GM18868 (cell line): Measurements from ENCODE around the gene RNF144B.
"Not testable (repeated sequence)": the region's sequence is repeated elsewhere in the genome, so short reads cannot be mapped to it uniquely, and the experiment has no call there.

Experiments
- ATAC-seq: cut with Tn5 transposase; IDR thresholded peaks from one replicate; pipeline ENCODE4 v1.9.1; 2021; ENCODE audit warnings: mild to moderate bottlenecking, moderate library complexity; ENCODE audit not compliant: unreplicated experiment

The RNF144B gene

DNA sequence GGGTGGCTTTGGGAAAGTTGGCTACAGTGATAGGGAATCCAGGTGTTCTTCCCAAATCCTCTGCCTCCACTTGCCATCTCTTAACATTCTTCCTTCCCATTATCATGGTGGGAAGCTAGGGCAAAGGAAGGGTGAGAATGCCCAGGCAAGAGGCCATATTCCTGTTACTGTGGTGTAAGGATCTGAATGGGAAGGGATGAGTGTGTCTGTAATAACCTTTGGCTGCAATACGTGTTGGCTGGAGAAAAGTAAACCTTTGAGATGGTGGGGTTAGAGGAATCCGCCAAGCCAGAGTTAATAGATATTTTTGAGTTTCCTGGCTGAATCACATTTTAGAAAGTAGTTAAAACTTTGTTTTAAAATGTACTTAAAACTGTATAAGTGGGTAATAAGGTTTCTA is 45.9 kb downstream of the RNF144B start:
- ATAC-seq: no peak

DNA sequence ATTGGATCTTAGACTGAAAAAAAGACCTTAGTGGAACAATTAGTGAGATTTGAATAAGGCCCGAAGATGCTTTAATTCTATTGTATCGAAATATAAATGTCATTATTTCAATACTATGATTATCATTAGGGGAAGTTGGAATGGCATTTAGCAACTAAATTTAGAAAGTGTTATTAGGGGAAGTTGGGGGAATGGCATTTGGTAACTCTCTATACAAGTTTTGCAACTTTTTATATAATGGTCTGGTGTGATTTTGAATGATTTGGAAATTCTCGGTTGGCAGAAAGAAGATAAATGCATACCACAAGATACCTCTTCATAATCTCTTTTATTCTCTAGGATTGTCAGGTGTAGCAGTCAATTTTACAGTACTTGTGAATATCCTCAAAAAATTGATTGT is 49.2 kb downstream of the RNF144B start:
- ATAC-seq: no peak

DNA sequence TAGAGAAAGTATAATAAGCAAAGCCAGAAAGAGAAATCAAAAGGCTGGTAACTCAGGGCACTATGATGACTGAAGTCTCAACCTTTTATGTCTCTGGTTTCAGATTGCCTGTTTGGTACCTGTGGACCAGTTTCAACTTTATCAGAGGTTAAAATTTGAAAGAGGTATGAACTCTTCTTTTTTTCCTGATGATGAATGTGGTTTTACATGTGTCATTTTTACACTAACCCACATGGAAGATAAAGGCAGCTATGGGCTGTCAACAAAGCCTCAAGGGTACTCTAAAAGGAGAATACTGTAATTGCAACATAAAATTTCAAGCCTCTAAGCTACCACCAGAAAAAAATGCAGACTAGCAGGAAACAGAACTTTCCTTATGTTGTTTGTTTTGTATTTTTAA is 52.4 kb downstream of the RNF144B start:
- no peak for ATAC-seq

DNA sequence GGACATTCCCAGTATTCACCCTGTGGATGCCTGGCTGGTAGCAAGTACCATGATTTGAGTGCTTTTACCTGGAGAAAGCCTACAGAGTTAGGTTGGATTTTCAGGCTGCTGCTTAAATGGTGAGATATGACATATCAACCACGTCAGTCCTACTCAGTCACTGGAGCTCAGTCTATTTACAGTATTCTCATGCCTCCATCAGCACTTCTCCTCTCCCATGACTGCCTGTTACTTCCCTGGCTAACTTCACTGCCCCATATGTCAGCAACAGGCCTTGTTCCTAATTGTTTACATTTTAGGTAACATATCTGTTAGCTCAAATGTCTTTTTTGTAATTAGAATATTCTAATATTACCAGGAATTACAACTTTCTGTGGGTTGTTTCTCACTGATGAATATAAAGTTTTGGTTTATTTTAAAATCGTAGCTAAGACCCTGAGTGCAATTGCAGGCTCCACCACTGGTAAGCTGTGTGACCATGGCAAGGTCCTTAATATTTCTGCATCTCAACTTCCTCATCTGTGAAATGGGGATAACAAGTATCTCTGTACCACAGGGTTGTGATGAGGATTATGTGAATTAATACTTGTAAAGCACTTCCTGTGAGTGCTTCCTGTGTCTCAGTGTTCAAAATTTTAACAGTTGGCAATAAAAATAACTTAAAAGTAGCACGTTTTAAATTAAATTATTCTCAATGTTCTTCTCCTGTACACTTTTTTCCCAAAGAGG is 54.3 kb downstream of the RNF144B start:
- no peak for ATAC-seq

DNA sequence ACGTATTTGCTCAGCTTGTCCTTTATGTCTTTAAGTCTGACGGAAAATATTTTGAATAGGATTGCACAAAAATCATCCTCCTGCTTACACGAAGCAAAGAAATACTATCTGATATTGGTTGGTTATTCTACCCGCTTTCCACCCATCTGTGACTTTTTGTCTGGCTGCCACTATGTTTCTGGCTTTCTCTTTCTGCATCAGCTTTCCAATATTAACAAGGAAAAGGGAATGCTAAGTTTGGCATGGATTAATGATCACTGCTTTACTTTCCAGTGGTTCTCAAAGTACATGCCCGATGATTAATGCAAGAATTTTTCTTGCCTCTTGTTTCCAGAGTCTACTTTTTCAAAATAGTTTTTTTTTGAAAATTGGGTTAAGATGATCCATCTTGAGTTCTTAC is 57.0 kb downstream of the RNF144B start:
- ATAC-seq: no peak

DNA sequence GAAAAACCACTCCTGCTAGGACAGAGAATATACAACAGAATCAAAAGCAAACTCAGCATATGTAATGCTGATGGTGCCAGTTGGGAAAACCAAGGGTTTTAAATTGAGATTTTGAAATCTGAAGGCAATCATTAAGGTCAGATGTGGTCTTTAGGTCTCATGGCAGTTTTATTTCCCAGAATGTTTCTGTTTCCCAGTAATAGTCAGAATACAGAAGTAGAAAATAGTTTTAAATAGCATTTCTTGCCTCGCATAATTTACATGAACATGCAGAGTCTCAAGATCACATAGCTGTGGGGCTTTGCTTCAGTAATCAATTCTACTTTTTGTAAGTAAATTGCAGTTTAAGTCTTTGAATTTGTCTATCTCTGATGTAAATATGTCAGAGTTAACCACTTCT is 58.1 kb downstream of the RNF144B start:
- ATAC-seq: no peak

DNA sequence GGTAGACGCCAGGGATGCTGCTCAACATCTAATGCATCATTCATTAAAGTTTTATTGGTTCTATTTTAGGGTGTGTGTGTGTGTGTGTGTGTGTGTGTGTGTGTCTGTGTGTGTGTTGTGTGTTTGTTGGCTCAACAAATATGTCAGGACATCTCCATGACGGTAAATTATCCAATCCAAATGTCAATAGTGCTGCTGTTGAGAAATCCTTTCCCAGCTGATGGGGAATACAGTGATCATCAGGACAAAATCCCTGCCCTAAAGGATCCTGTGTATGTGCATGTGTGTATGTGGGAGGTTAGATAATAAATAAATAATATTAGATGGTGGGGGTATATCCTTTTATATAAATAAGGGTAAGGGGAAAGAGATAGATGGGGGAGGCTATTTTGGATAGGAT is 59.6 kb downstream of the RNF144B start:
- ATAC-seq: no peak

DNA sequence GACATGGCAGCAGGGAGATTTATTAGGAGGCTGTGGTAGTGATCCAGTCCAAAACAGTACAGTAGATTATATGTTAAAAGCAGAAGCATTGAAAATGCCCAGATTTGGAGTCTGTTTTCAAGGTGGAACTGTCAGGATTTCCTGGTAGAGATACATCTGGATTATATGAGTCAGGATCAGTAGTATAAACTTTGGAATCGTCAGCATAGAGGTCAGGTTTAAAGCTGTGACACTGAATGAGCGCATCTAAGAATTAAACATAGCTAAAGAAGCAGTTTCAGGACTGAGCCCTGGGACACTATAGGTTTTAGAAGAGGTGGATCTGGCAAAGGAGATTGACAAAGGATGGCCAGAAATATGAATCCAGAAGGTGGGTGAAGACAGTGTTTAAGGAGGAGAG is 60.4 kb downstream of the RNF144B start:
- no peak for ATAC-seq

DNA sequence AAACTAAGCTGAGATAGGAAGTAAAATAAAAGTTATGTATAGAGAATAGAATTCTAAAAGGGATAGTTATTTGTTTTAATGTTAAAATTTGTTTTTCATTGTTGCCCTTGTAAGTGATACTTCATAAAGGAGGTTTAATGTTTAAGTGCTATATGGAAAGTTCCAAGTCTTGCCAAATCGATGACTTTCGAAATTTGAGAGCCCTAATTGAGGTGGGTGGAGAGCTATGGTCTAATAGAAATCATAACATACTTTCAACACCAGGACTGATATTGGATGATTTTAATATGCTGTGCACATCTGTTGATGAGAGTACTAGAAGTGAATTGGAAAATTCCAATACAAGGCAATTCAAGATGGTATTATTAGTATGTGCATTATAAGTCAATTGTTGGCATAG is 64.6 kb downstream of the RNF144B start:
- no peak for ATAC-seq

DNA sequence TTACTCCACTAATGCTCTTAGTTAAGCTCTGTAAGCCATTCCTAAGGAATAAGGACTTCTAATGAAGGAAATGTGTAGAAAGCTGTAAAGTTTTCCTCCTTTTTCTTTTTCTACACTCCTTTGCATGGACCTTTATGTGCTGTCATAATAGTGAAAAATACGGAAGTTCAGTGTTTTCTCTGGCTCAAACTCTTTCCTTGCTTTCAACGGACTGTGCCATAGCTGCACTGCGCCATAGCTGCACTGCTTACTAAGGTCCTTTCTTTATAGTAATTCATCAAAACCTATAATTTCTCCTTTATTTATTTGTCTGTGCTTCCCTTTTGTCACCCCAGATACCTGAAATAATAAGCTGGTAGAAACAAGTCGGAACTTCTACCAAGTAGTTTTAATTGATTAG is 67.3 kb downstream of the RNF144B start:
- no peak for ATAC-seq

DNA sequence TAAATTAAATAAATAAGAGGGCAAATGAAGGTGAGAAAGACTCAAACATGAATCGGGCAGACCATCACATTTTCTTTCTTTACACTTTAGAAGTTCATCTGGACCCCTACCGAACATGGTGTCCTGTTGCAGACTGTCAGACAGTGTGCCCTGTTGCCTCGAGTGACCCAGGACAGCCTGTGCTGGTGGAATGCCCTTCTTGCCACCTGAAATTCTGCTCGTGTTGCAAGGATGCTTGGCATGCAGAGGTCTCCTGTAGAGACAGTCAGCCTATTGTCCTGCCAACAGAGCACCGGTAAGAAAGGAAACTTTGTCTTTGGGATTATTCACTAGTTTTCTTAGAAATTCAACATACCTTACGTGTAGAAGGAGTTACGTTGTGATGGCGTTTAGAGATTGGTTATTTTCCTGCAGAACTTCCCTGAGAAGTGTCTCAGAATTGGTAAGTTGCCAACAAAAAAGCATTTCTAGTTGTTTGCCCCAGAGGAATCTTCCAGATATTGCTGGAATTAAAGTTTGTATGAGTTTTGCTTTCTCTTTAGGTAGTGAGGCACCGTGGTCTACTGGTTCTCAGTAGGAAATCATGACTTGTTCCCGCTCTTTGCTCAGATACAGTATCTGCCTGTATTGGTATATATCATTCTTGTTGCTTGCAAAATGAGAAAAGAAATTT is 70.1 kb downstream of the RNF144B start:
- no peak for ATAC-seq

DNA sequence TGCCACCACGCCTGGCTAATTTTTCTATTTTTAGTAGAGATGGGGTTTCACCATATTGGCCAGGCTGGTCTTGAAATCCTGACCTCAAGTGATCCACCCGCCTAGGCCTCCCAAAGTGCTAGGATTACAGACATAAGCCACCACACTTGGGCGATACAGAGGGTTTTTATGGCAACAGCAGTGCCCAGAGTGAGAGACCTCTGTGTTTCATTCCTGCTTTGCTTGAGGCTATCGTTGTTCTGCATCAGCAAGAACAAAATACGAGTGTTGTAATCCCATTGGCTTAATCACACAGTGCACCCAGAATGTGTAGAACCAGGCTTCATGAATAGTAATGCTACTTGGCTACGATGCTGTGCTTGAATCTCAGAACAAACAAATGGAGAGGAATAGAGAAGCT is 70.9 kb downstream of the RNF144B start:
- ATAC-seq: not testable (repeated sequence)

DNA sequence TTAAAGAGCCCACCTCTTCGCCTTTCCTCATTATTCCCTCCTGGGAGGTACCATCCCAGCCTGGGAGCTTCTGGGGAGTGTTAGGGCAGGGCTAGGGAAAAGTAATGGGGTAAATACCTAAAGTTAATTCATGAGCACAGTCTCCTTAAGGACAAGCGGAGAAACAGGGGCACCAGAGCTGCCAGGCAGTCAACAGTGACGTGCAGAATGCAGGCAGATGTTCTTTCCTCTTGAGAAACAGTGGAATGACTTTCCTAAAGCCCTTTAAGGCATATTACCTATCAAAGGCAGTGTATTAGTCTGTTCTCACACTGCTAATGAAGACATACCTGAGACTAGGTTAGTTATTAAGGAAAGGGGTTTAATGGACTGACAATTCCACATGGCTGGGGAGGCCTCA is 76.3 kb downstream of the RNF144B start:
- ATAC-seq: no peak

DNA sequence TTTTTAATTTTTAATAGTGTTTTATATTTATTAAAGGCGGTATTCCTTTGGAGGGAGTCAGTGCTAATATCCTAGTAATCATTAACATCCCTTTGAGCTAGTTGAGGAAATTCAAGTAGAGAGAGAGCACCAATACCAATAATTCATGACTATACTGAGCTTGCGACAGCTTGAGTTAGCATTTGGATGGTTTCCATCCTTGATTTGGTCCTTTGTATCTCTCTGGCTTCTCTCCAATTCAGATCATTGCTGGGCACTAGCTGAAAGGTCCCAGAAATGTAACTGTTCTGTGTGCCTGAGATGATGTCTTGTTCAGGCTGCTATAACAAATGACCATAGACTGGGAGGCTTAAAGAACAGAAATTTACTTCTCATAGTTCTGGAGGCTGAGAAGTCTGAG is 77.0 kb downstream of the RNF144B start:
- no peak for ATAC-seq

DNA sequence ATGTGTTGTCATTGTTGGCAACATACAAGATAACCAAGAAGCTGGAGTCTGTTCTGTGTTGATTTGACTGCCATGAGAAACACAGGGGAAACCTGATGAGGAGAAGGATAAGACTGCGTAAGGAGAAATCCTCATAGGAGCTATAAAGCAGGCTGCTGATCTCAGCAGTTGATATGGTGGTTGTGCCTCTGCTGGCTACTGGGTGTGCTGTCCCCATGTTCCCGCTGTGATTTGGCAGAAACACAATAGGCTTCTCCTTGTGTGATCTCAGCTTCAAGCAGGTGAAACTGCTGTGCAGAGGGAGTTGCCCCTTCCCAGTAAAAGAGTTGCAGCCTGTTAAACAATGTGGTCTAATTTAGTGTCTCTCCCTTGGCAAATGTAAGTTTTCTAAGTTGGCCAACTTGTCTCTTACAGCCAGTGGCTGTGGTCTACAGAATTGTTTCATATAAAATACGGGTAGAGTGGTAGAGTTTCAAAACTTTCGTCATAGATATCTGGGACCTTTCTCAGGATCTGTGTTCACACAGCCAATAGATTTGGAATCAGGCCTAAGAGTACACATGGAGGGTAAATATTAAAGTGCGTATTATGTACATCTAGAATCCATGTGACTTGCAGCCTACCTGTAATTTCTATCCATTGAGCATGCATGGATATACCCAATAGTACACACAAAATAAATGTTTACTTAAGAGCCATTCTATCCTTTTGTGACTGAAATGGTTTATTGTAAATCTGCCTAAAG is 78.4 kb downstream of the RNF144B start:
- no peak for ATAC-seq

DNA sequence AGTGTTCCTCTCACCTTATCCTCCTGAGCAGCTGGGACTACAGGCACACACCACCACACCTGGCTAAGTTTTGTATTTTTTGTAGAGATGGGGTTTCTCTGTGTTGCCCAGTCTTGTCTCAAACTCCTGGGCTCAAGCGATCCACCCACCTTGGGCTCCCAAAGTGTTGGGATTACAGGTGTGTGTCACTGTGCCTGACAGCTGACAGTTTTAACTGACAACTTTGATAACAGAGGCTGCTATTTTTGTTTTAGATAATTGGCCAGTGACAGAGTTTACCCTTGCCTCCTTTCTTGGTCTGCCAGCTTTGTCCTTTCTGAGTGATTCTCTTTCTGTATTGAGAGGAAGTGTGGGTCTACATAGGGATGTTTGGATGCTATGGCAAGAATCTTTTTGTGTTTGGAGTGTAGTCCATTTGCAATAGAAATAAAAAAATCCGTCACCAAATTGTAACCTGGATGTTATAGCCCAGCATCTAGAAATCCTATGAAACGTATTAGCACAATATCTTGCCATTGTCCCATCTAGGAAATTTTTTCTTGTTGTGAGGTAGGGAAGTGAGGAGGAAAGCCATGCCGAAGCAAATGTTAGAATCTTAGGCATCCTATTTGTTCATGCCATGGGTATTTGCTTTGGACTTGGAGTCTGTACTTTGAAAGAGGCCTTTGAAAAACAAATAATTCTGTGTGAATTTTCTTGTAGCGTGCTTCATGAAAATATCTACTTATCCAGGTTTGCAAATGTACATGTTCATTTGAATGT is 80.8 kb downstream of the RNF144B start:
- no peak for ATAC-seq

DNA sequence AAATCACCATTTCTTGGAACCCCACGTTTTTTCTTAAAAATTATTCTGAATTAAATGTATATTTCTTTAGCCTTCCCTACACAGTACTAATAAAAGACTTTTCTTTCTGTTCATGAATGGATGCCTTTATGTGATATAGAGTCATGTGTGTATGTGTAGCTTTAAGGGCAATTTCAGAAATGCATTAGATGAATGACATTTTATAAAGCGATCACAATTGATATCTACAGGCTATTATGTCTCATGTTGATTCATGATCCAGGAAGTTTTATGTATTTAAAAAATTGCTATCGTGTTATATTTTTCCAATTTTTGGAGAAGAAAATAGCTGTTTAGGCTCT is 81.3 kb downstream of the RNF144B start:
- no peak for ATAC-seq

DNA sequence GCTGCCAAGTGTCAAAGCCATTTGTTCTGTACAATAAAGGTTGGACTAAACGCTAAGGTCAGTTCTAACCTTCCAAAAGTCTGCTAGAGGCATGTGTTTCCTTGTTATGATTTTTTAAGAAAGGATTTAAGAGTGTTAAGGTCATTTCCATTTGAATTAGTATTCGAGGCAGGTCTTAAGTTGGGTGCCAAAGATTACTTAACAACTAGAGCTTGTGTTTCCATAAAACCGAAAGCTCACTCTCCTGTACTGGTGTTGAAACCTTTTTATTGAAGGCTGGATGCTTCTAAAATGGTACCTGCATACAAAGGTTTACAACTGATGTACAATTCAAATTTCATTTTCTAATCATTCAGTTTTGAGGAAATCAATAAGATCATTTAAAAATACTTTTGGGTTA is 82.4 kb downstream of the RNF144B start:
- no peak for ATAC-seq

DNA sequence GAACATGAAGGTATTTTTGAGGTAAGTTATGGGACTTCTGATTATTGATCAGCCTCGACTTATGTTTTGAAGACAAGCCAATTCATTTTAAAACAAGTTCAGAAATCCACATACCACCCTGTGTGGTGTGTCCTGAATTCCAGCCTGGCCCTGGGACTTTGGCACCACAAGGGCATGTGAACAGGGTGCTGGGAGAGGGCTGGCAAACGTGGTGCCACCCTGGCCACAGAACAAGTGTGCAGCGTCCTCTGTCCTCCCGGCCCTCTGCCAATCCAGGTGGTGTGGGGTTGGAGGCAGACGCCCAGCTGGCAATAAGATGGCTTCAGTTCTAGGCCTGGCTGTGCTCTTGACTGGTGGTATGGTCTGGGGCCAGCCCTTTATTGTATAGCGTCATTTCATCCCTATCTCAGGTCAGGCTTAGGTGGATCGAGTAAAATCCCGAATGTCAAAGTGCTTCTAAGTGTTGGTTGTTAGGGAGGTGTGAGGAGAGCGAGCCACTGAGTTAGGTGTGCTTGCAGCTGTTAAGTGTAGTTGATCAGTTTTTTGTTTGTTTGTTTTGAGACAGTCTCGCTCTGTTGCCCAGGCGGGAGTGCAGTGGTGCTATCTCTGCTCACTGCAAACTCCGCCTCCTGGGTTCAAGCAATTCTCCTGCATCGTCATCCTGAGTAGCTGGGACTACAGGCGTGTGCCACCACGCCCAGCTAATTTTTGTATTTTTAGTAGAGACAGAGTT is 84.2 kb downstream of the RNF144B start:
- ATAC-seq: no peak

DNA sequence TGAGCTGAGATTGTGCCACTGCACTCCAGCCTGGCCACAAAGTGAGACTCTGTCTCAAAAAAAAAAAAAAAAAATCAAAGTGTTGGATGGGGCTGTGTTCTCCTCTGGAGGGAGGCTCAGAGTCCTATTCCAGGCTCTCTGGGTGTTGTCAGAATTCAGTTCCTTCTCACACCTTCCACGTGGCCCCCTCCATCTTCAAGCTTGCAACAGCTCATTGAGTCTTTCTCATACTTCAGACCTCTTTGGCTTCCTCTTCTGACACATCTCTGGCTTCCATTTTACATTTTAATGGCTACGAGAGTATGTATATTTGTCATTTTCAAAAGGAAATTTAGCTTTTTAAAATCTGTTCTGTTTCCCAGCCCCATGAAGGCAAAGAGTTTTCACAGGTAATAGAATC is 85.8 kb downstream of the RNF144B start:
- ATAC-seq: no peak

DNA sequence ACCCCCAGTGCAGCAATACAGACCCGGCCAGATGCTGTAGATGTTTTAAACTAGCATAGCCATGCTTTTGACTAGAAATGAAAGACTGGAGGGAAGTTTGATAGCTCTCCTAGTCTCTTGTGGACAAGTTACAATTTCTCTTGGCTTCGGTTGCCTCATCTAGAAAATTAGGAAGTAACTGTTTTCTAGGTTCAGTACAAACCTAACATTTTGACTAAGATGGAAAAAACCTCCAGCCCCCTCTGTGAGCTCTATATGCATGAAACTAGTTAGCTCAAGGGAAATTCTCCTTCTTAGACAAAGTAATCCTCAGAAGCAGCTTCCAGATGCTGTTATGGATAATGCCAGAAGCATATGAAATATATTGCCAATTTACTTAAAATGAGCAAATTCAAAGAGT is 86.6 kb downstream of the RNF144B start:
- ATAC-seq: peak; percentile 74
